Retinal pigment epithelial cell (primary cell): Measurements from ENCODE around the gene RGS12.

Experiments
- DNase-seq: peaks from one replicate; pipeline ENCODE4 v3.0.0-alpha.2; 2010; ENCODE audit warnings: low read depth
- H3K4me3 ChIP-seq: 2 replicates; pipeline ENCODE4 v1.5.1; 2011; ENCODE audit warnings: mild to moderate bottlenecking, low read length, control low read depth, moderate library complexity
- CTCF ChIP-seq: conservative IDR thresholded peaks from 2 replicates; pipeline ENCODE4 v1.5.1; 2011; ENCODE audit warnings: low read depth, low read length, control low read depth, inconsistent platforms

The RGS12 gene

GRCh38 chr4:3314706-3315260 lies 22.0 kb downstream of the RGS12 start:
- DNase-seq = no peak
- TF ChIP-seq CTCF = no peak
- H3K4me3 ChIP-seq = no peak overlapping the region

GRCh38 chr4:3315566-3315965 lies 22.7 kb downstream of the RGS12 start:
- TF ChIP-seq CTCF = no peak
- H3K4me3 ChIP-seq = no peak overlapping the region
- DNase-seq = no peak

GRCh38 chr4:3316146-3316545 lies 23.3 kb downstream of the RGS12 start:
- no peak for TF ChIP-seq CTCF
- DNase-seq = no peak
- H3K4me3 ChIP-seq = no peak overlapping the region

GRCh38 chr4:3317011-3317655 lies 24.3 kb downstream of the RGS12 start:
- no peak for DNase-seq
- H3K4me3 ChIP-seq = no peak overlapping the region
- TF ChIP-seq CTCF = no peak

GRCh38 chr4:3317656-3318211 lies 24.9 kb downstream of the RGS12 start:
- no peak overlapping the region for H3K4me3 ChIP-seq
- TF ChIP-seq CTCF = no peak
- no peak for DNase-seq

GRCh38 chr4:3318561-3319021 lies 25.8 kb downstream of the RGS12 start:
- no peak for TF ChIP-seq CTCF
- H3K4me3 ChIP-seq = no peak overlapping the region
- no peak for DNase-seq
